GM10248 (cell line): ENCODE data around the gene GNB3.
"Not testable (repeated sequence)": the region's sequence is repeated elsewhere in the genome, so short reads cannot be mapped to it uniquely, and the experiment has no call there.

Experiments used
- CTCF ChIA-PET: fragments of 300-600 bp; sonication (Branson Sonifier 250); formaldehyde crosslinking; extraction: SDS; loops from one replicate; lab custom pipeline; 2021; ENCODE audit warnings: antibody characterized with exemption; lab: Yijun Ruan, JAX
- POLR2A ChIA-PET: fragments of 350-650 bp; sonication (Branson Sonifier 250); formaldehyde crosslinking; extraction: SDS; loops from one replicate; lab custom pipeline; 2020; ENCODE audit warnings: antibody characterized with exemption; lab: Yijun Ruan, JAX
- DNase-seq: peaks from one replicate; pipeline ENCODE4 v3.0.0; 2012; ENCODE audit errors: extremely low spot score
- TF ChIP-seq, protein P1 (sequence below): IDR thresholded peaks from 2 replicates; pipeline ENCODE4 v1.5.1; 2012; ENCODE audit warnings: mild to moderate bottlenecking, low read depth; ENCODE audit errors: extremely low read depth, missing control alignments, control extremely low read depth

Gene GNB3

GRCh38 chr12:6883683-6884082 is 43.0 kb downstream of the GNB3 start:
- no peak for DNase-seq
- TF ChIP-seq, protein P1, sequence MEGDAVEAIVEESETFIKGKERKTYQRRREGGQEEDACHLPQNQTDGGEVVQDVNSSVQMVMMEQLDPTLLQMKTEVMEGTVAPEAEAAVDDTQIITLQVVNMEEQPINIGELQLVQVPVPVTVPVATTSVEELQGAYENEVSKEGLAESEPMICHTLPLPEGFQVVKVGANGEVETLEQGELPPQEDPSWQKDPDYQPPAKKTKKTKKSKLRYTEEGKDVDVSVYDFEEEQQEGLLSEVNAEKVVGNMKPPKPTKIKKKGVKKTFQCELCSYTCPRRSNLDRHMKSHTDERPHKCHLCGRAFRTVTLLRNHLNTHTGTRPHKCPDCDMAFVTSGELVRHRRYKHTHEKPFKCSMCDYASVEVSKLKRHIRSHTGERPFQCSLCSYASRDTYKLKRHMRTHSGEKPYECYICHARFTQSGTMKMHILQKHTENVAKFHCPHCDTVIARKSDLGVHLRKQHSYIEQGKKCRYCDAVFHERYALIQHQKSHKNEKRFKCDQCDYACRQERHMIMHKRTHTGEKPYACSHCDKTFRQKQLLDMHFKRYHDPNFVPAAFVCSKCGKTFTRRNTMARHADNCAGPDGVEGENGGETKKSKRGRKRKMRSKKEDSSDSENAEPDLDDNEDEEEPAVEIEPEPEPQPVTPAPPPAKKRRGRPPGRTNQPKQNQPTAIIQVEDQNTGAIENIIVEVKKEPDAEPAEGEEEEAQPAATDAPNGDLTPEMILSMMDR, result no peak
- ChIA-PET CTCF (interaction anchor here (1.4 to 3.6 kb wide), 2 partner anchors 12 to 34 kb away, joined by 3 to 45 read pairs; partner anchors contain the start of gene SPSB2), POLR2A (no interaction called here)

GRCh38 chr12:6884539-6884938 is 43.8 kb downstream of the GNB3 start:
- ChIA-PET POLR2A (no interaction called here), CTCF (interaction anchor here (1.2 to 2.2 kb wide), 3 partner anchors 11 to 15 kb away, joined by 4 to 14 read pairs (median 5); partner anchors contain the start of gene SPSB2)
- TF ChIP-seq, protein P1, result no peak
- no peak for DNase-seq

DNA sequence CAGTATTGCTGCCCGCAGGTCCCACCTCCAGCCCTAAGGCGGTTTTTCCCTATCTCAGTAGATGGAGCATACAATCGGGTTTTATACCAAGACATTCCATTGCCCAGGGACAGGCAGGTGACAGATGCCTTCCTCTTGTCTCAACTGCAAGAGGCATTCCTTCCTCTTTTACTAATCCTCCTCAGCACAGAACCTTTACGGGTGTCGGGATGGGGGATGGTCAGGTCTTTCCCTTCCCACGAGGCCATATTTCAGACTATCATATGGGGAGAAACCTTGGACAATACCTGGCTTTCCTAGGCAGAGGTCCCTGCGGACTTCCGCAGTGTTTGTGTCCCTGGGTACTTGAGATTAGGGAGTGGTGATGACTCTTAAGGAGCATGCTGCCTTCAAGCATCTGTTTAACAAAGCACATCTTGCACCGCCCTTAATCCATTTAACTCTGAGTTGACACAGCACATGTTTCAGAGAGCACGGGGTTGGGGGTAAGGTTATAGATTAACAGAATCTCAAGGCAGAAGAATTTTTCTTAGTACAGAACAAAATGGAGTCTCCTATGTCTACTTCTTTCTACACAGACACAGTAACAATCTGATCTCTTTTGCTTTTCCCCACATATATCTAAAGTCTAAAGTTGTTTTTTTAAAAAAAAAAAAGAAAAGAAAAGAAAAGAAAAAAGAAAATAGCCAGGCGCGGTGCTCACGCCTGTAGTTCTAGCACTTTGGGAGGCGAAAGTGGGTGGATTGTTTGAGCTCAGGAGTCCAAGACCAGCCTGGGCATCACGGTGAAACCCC is 45.7 kb downstream of the GNB3 start:
- not testable (repeated sequence) for DNase-seq
- ChIA-PET POLR2A (interaction anchor here (0.5 to 0.6 kb wide), 2 partner anchors 306 to 352 kb away, joined by 3 to 6 read pairs; no protein-coding TSS in a partner anchor), CTCF (interaction anchor here (1.4 to 2.2 kb wide), 2 partner anchors 11 to 13 kb away, joined by 4 read pairs; partner anchors contain the start of gene SPSB2)

DNA sequence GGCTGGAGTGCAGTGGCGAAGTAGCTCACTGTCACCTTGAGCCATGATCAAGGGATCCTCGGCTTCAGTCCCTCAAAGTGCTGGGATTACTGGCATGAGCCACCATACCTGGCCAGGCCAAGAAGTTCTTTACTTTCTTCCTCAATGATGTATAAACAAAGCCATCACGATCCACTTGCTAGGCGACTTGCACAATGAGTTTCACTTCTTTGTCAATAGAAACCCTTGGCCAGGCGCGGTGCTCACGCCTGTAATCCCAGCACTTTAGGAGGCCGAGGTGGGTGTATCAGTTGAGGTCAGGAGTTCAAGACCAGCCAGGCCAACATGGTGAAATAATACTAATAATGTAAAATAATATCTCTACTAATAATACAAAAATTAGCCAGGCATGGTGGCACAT is 46.7 kb downstream of the GNB3 start:
- ChIA-PET POLR2A (interaction anchor here (0.6 to 1.3 kb wide), 4 partner anchors 15 to 507 kb away, joined by 3 to 6 read pairs (median 4); partner anchors contain the start of genes SPSB2 and TPI1), CTCF (interaction anchor here (1.4 kb wide), 1 partner anchor 14 kb away, joined by 4 read pairs; the partner anchor contains the start of gene SPSB2)
- DNase-seq, result no peak
- TF ChIP-seq, protein P1, result no peak

- CTCF ChIA-PET, result interaction anchor here (1.4 kb wide), 1 partner anchor 15 kb away, joined by 4 read pairs; the partner anchor contains the start of gene SPSB2
- TF ChIP-seq, protein P1, result no peak
- no peak for DNase-seq
- POLR2A ChIA-PET, result interaction anchor here (1.1 to 1.3 kb wide), 2 partner anchors 16 to 21 kb away, joined by 3 read pairs; partner anchors contain the start of genes SPSB2 and TPI1
Measured at GRCh38 chr12:6888360-6888759, 47.6 kb downstream of the GNB3 start.

- CTCF ChIA-PET, result interaction anchor here (1.4 kb wide), 1 partner anchor 16 kb away, joined by 6 read pairs; the partner anchor contains the start of gene SPSB2
- POLR2A ChIA-PET, DNase-seq: not testable (repeated sequence)
Measured at GRCh38 chr12:6888794-6889193, 48.1 kb downstream of the GNB3 start.

DNA sequence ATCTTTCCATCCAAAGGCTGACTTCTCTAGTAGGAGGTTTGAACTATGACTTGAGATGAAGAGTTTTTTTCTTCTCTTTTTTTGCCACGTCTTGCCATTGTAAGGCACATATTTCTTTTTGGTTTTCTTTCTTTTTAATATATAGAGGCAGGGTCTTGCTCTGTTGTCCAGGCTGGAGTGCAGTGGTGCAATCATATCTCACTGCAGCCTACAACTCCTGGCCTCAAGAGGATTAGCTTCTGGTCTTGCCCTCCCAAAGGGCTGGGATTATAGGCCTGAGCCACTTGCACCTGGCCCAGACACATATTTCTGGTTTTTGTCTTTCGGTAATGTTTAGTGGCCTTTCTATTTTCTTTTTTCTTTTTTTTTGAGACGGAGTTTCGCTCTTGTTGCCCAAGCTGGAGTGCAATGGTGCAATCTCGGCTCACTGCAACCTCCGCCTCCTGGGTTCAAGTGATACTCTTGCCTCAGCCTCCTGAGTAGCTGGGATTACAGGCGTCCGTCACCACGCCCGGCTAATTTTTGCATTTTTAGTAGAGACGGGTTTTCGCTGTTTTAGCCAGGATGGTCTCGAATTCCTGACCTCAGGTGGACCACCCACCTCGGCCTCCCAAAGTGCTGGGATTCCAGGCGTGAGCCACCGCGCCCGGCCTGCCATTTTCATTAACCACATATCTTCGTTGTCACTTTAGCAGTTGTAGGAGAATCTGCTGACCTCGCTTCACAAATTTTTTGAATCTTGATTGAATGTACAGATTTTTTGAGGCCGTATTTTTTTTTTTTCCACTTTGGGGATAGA is 49.2 kb downstream of the GNB3 start:
- POLR2A ChIA-PET, DNase-seq: not testable (repeated sequence)
- CTCF ChIA-PET, result interaction anchor here (1.1 to 1.4 kb wide), 2 partner anchors 17 to 20 kb away, joined by 3 to 6 read pairs; partner anchors contain the start of gene SPSB2
